ENCODE measurements around the gene CFAP300. TPM values are rescaled to one million over a fixed set of nuclear protein-coding genes. Genes with fewer than 3 reads are reported as not detected.

CFAP300 gene
- total and polyA plus RNA-seq, 2 experiments from 2014 or later, result 1.5 to 2.9 TPM

DNA sequence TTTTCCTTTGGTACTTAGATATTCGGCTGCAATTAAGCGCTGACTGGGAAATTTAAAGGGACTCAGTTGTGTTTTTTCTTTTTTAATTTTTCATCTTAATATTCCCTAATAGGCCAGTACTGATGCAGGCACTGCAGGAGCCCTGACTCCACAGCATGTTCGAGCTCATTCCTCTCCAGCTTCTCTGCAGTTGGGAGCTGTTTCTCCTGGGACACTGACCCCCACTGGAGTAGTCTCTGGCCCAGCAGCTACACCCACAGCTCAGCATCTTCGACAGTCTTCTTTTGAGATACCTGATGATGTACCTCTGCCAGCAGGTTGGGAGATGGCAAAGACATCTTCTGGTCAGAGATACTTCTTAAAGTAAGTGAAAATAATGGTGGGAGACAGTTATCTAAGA is 66.8 kb downstream of the CFAP300 start:
- WGBS (ENCODE audit: low lambda C conversion rate, missing lambda C conversion rate), result 62% methylated on average over 4 of the region's 4 CpGs
- peaks cover 58% of the 10 kb centered on the region for H3K4me1 ChIP-seq (ENCODE audit: insufficient read depth)
- H3K9me2 ChIP-seq (replicated peaks; ENCODE audit: insufficient read depth), result no peaks in the 10 kb centered on the region
- peak overlapping the region; percentile 97 for H3K27ac ChIP-seq
- H3K4me2 ChIP-seq, result peak overlapping the region; percentile 77
- no peaks in the 10 kb centered on the region for H3K9me3 ChIP-seq (ENCODE audit: low read depth)
- H4K20me1 ChIP-seq (ENCODE audit: insufficient read depth, poor library complexity, severe bottlenecking), result peaks cover 22% of the 10 kb centered on the region
- no peaks in the 10 kb centered on the region for H3K36me3 ChIP-seq (replicated peaks; ENCODE audit: insufficient read depth, low read depth)
- H2AFZ ChIP-seq, result no peak overlapping the region
- H3K79me2 ChIP-seq, result peaks cover 72% of the 10 kb centered on the region
- TF ChIP-seq EZH2phosphoT487 (IDR thresholded peaks at IDR 0.05; ENCODE audit: low read depth, severe bottlenecking, unreplicated experiment) (no peak), EZH2 (IDR thresholded peaks at IDR 0.05; ENCODE audit: borderline replicate concordance) (no peak)
- TF ChIP-seq, protein P1, sequence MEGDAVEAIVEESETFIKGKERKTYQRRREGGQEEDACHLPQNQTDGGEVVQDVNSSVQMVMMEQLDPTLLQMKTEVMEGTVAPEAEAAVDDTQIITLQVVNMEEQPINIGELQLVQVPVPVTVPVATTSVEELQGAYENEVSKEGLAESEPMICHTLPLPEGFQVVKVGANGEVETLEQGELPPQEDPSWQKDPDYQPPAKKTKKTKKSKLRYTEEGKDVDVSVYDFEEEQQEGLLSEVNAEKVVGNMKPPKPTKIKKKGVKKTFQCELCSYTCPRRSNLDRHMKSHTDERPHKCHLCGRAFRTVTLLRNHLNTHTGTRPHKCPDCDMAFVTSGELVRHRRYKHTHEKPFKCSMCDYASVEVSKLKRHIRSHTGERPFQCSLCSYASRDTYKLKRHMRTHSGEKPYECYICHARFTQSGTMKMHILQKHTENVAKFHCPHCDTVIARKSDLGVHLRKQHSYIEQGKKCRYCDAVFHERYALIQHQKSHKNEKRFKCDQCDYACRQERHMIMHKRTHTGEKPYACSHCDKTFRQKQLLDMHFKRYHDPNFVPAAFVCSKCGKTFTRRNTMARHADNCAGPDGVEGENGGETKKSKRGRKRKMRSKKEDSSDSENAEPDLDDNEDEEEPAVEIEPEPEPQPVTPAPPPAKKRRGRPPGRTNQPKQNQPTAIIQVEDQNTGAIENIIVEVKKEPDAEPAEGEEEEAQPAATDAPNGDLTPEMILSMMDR (IDR thresholded peaks at IDR 0.05; ENCODE audit: poor library complexity), result no peak
- peak; percentile 7 for DNase-seq (ENCODE audit: low spot score)
- H3K4me3 ChIP-seq, result no peak overlapping the region
- no peaks in the 10 kb centered on the region for H3K27me3 ChIP-seq

DNA sequence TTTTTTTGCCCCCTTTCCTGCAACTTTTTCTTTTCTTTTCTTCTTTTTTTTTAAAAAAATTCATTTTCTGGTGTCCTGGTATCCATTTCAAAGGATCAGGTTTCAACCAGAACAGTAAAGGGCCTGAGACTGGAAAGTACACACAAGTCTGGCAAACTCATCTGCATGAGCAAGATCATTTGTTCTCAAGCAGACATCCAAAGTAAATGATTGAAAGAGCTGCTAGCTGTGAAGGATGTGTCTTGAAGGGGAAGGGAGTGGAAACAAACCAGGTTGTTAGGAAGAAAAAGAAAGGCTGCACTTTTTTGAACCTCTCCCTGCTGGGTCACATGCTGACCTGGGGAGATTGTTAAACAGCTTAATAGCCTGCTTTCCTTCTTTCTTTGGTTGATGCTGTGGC is 68.3 kb downstream of the CFAP300 start:
- Histone ChIP-seq H3K4me2 (peak overlapping the region; percentile 77), H3K9me2 (replicated peaks; ENCODE audit: insufficient read depth) (no peaks in the 10 kb centered on the region), H3K4me1 (ENCODE audit: insufficient read depth) (peaks cover 68% of the 10 kb centered on the region), H3K9me3 (ENCODE audit: low read depth) (no peaks in the 10 kb centered on the region), H3K27ac (peak overlapping the region; percentile 97), H3K27me3 (no peaks in the 10 kb centered on the region), H3K4me3 (no peak overlapping the region), H4K20me1 (ENCODE audit: insufficient read depth, poor library complexity, severe bottlenecking) (peaks cover 35% of the 10 kb centered on the region), H3K79me2 (peaks cover 82% of the 10 kb centered on the region), H3K36me3 (replicated peaks; ENCODE audit: insufficient read depth, low read depth) (no peaks in the 10 kb centered on the region), H2AFZ (no peak overlapping the region)
- TF ChIP-seq EZH2 (IDR thresholded peaks at IDR 0.05; ENCODE audit: borderline replicate concordance), result no peak
- TF ChIP-seq, protein P1 (IDR thresholded peaks at IDR 0.05; ENCODE audit: poor library complexity), result no peak
- no peak for TF ChIP-seq EZH2phosphoT487 (IDR thresholded peaks at IDR 0.05; ENCODE audit: low read depth, severe bottlenecking, unreplicated experiment)
- DNase-seq (ENCODE audit: low spot score), result peak; percentile 79

DNA sequence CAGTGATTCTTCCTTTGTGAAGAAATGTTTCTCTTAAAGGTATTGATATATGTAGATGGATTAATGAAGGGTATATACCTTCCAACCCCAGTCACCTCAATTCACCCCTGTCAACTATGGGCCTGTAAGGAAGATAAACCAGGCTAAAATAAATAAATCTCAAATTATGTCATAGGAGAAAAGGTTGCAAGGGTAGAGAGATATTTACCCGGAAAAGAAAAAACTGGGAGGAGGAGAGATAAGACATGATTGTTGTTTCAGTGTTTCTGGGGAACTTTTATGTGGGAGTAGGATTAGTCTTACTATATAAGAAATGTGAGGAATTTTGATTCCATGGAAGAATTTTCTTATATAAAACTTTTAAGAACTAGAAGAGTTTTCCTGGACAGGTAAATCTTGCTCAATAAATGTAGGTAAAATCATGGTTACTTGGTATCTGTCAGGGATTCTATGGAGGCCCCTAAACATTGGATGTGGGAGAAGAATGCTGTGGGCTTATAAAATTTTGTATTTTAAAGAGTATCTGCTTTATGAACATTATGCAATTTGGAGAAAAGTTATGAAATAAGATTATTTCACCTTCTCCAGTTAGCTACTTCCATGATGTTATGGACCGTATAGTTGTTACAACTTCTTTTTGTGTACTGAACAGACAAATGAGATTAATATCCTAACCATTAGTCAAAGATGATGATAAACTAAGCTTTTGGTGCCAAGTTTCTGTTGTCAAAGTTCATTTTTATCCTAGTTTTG is 69.4 kb downstream of the CFAP300 start:
- H3K4me2 ChIP-seq, result peak overlapping the region; percentile 77
- TF ChIP-seq, protein P1 (IDR thresholded peaks at IDR 0.05; ENCODE audit: poor library complexity), result no peak
- TF ChIP-seq EZH2 (IDR thresholded peaks at IDR 0.05; ENCODE audit: borderline replicate concordance) (no peak), EZH2phosphoT487 (IDR thresholded peaks at IDR 0.05; ENCODE audit: low read depth, severe bottlenecking, unreplicated experiment) (no peak)
- H2AFZ ChIP-seq, result no peak overlapping the region
- DNase-seq (ENCODE audit: low spot score), result no peak
- H3K79me2 ChIP-seq, result peaks cover 91% of the 10 kb centered on the region
- peak overlapping the region; percentile 97 for H3K27ac ChIP-seq
- WGBS (ENCODE audit: low lambda C conversion rate, missing lambda C conversion rate), result 46% methylated on average over 2 of the region's 2 CpGs
- H3K36me3 ChIP-seq (replicated peaks; ENCODE audit: insufficient read depth, low read depth), result no peaks in the 10 kb centered on the region
- no peaks in the 10 kb centered on the region for H3K9me2 ChIP-seq (replicated peaks; ENCODE audit: insufficient read depth)
- H3K9me3 ChIP-seq (ENCODE audit: low read depth), result no peaks in the 10 kb centered on the region
- peaks cover 45% of the 10 kb centered on the region for H4K20me1 ChIP-seq (ENCODE audit: insufficient read depth, poor library complexity, severe bottlenecking)
- H3K27me3 ChIP-seq, result no peaks in the 10 kb centered on the region
- peaks cover 79% of the 10 kb centered on the region for H3K4me1 ChIP-seq (ENCODE audit: insufficient read depth)
- no peak overlapping the region for H3K4me3 ChIP-seq

Measured in hepatocyte (in vitro differentiated cells).